Measurements from ENCODE around the gene GRIN1. TPM values are rescaled to one million over a fixed set of nuclear protein-coding genes. Genes with fewer than 3 reads are reported as not detected.

Gene GRIN1
- total RNA-seq, 1 donor from 2014 or later = not detected

- no peak for DNase-seq
- Histone ChIP-seq H3K36me3 (peaks cover 8% of the 10 kb centered on the region), H3K4me1 (peaks cover 11% of the 10 kb centered on the region), H3K27ac (replicated peaks) (no peak overlapping the region), H3K4me3 (no peak overlapping the region), H3K27me3 (ENCODE audit: low read depth) (peaks cover 26% of the 10 kb centered on the region), H3K9me3 (replicated peaks) (no peaks in the 10 kb centered on the region)
- no peak for TF ChIP-seq CTCF (IDR thresholded peaks at IDR 0.05; ENCODE audit: borderline replicate concordance)
- intact Hi-C loops (cut with micrococcal nuclease) = no loop called here
These were observed 35.1 kb downstream of the GRIN1 start for GRCh38 chr9:137173796-137174664.

DNA sequence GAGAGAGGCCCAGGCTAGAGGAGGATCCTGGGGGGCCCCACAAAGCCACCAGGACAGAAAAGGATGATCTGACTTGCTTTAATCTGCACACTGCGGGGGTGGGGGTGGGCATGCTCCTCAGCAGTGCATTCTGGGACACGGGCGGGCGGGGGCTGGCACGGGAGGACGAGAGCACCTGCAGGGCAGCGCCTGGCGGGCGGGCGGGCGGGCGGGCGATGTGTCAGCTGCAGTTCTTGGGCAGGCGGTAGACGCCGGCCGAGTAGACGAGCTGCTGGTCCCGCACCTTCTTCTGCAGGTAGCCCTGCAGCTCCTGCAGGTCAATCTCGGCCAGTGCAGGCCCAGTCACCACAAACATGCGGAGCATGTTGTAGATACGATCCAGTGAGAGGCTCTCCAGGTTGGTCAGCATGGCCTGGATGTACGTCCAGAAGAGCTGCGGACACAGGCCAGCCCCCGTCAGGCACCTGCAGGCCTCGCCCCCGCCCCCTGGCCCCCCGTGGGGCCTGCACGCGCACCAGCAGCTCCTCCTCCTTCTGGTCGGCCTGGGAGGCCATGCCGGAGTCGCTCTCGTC lies 35.9 kb downstream of the GRIN1 start:
- H3K27me3 ChIP-seq (ENCODE audit: low read depth) = peaks cover 18% of the 10 kb centered on the region
- no peak overlapping the region for H3K4me3 ChIP-seq
- peaks cover 16% of the 10 kb centered on the region for H3K36me3 ChIP-seq
- no peaks in the 10 kb centered on the region for H3K9me3 ChIP-seq (replicated peaks)
- no peak overlapping the region for H3K27ac ChIP-seq (replicated peaks)
- peaks cover 3% of the 10 kb centered on the region for H3K4me1 ChIP-seq
- intact Hi-C loops (cut with micrococcal nuclease) = no loop called here
- TF ChIP-seq CTCF (IDR thresholded peaks at IDR 0.05; ENCODE audit: borderline replicate concordance) = no peak
- no peak for DNase-seq

GRCh38 chr9:137175345-137175961 lies 36.5 kb downstream of the GRIN1 start:
- intact Hi-C loops (cut with micrococcal nuclease) = no loop called here

GRCh38 chr9:137176302-137177182 lies 37.6 kb downstream of the GRIN1 start:
- no peaks in the 10 kb centered on the region for H3K9me3 ChIP-seq (replicated peaks)
- H3K27ac ChIP-seq (replicated peaks) = no peak overlapping the region
- no peak for DNase-seq
- peaks cover under 1% of the 10 kb centered on the region for H3K27me3 ChIP-seq (ENCODE audit: low read depth)
- peak; percentile 59 for TF ChIP-seq CTCF (IDR thresholded peaks at IDR 0.05; ENCODE audit: borderline replicate concordance)
- H3K4me3 ChIP-seq = no peak overlapping the region
- H3K36me3 ChIP-seq = peaks cover 34% of the 10 kb centered on the region
- no peaks in the 10 kb centered on the region for H3K4me1 ChIP-seq
- intact Hi-C loops (cut with micrococcal nuclease) = no loop called here

More at GRCh38 chr9:137175345-137175961, 36.5 kb downstream of the GRIN1 start:
- no peak for TF ChIP-seq CTCF (IDR thresholded peaks at IDR 0.05; ENCODE audit: borderline replicate concordance)
- no peak for DNase-seq
- Histone ChIP-seq H3K27me3 (ENCODE audit: low read depth) (peaks cover 12% of the 10 kb centered on the region), H3K36me3 (peaks cover 23% of the 10 kb centered on the region), H3K4me1 (no peaks in the 10 kb centered on the region), H3K9me3 (replicated peaks) (no peaks in the 10 kb centered on the region), H3K27ac (replicated peaks) (no peak overlapping the region), H3K4me3 (no peak overlapping the region)

Data from left ventricle myocardium inferior (tissue), 1 donor.